Measurements from ENCODE around the gene ERF.
A peak's percentile ranks its signal among the peaks of the same experiment; 100 is the strongest.

The ERF gene

GRCh38 chr19:42290523-42291434 is 35.9 kb upstream of the ERF start:
- ATAC-seq = peak; percentile 75
- Mint-ChIP-seq H3K27me3 (no peaks in the 10 kb centered on the region), H3K4me1 (peaks cover 20% of the 10 kb centered on the region), H3K27ac (no peak overlapping the region), H3K4me3 (no peak overlapping the region), H3K9me3 (no peaks in the 10 kb centered on the region)
- DNase-seq = peak; percentile 61 to 64

- DNase-seq = no peak
- no peaks in the 10 kb centered on the region for H3K9me3 Mint-ChIP-seq
- no peak overlapping the region for H3K4me3 Mint-ChIP-seq
- H3K4me1 Mint-ChIP-seq = peaks cover 26% of the 10 kb centered on the region
- ATAC-seq = no peak
- no peak overlapping the region for H3K27ac Mint-ChIP-seq
- H3K27me3 Mint-ChIP-seq = no peaks in the 10 kb centered on the region
These were observed 35.2 kb upstream of the ERF start for GRCh38 chr19:42290136-42290522.

- DNase-seq (no peak), ATAC-seq (no peak)
- H3K27ac Mint-ChIP-seq = no peak overlapping the region
- no peaks in the 10 kb centered on the region for H3K27me3 Mint-ChIP-seq
- H3K4me3 Mint-ChIP-seq = no peak overlapping the region
- H3K9me3 Mint-ChIP-seq = no peaks in the 10 kb centered on the region
- H3K4me1 Mint-ChIP-seq = peaks cover 32% of the 10 kb centered on the region
These were observed 34.7 kb upstream of the ERF start for GRCh38 chr19:42289556-42290041.

- DNase-seq (no peak), ATAC-seq (no peak)
- Mint-ChIP-seq H3K4me1 (peaks cover 33% of the 10 kb centered on the region), H3K27me3 (no peaks in the 10 kb centered on the region), H3K4me3 (no peak overlapping the region), H3K27ac (no peak overlapping the region), H3K9me3 (no peaks in the 10 kb centered on the region)
These were observed 34.1 kb upstream of the ERF start for GRCh38 chr19:42288881-42289555.

GRCh38 chr19:42288387-42288786 is 33.5 kb upstream of the ERF start:
- Mint-ChIP-seq H3K4me1 (peaks cover 33% of the 10 kb centered on the region), H3K27ac (no peak overlapping the region), H3K9me3 (no peaks in the 10 kb centered on the region), H3K27me3 (no peaks in the 10 kb centered on the region), H3K4me3 (no peak overlapping the region)
- ATAC-seq (no peak), DNase-seq (no peak)

- H3K4me1 Mint-ChIP-seq = peaks cover 33% of the 10 kb centered on the region
- H3K27ac Mint-ChIP-seq = no peak overlapping the region
- ATAC-seq (no peak), DNase-seq (no peak)
- no peaks in the 10 kb centered on the region for H3K9me3 Mint-ChIP-seq
- no peak overlapping the region for H3K4me3 Mint-ChIP-seq
- no peaks in the 10 kb centered on the region for H3K27me3 Mint-ChIP-seq
These were observed 32.8 kb upstream of the ERF start for GRCh38 chr19:42287827-42288107.

GRCh38 chr19:42287017-42287826 is 32.3 kb upstream of the ERF start:
- DNase-seq (no peak), ATAC-seq (no peak)
- Mint-ChIP-seq H3K4me3 (no peak overlapping the region), H3K9me3 (no peaks in the 10 kb centered on the region), H3K27ac (no peak overlapping the region), H3K4me1 (peaks cover 33% of the 10 kb centered on the region), H3K27me3 (no peaks in the 10 kb centered on the region)

GRCh38 chr19:42286349-42287016 is 31.6 kb upstream of the ERF start:
- Mint-ChIP-seq H3K27me3 (no peaks in the 10 kb centered on the region), H3K9me3 (no peaks in the 10 kb centered on the region), H3K4me3 (no peak overlapping the region), H3K4me1 (peaks cover 28% of the 10 kb centered on the region), H3K27ac (peak overlapping the region in 1 of 2 donors; percentile 45)
- DNase-seq = no peak
- no peak for ATAC-seq

- Mint-ChIP-seq H3K27ac (peak overlapping the region; percentile 45 to 66), H3K4me3 (peak overlapping the region; percentile 84 to 90), H3K27me3 (no peaks in the 10 kb centered on the region), H3K4me1 (peaks cover 24% of the 10 kb centered on the region), H3K9me3 (no peaks in the 10 kb centered on the region)
- no peak for DNase-seq
- no peak for ATAC-seq
These were observed 31.0 kb upstream of the ERF start for GRCh38 chr19:42285988-42286348.

GRCh38 chr19:42285541-42285941 is 30.6 kb upstream of the ERF start:
- H3K4me1 Mint-ChIP-seq = peaks cover 24% of the 10 kb centered on the region
- H3K27me3 Mint-ChIP-seq = no peaks in the 10 kb centered on the region
- no peak for DNase-seq
- peak overlapping the region; percentile 84 to 90 for H3K4me3 Mint-ChIP-seq
- ATAC-seq = no peak
- no peaks in the 10 kb centered on the region for H3K9me3 Mint-ChIP-seq
- no peak overlapping the region for H3K27ac Mint-ChIP-seq

- peaks cover 25% of the 10 kb centered on the region for H3K4me1 Mint-ChIP-seq
- H3K9me3 Mint-ChIP-seq = no peaks in the 10 kb centered on the region
- peak overlapping the region; percentile 84 to 90 for H3K4me3 Mint-ChIP-seq
- ATAC-seq (no peak), DNase-seq (peak in 1 of 2 donors; percentile 28)
- H3K27me3 Mint-ChIP-seq = no peaks in the 10 kb centered on the region
- H3K27ac Mint-ChIP-seq = peak overlapping the region; percentile 84 to 87
These were observed 29.8 kb upstream of the ERF start for GRCh38 chr19:42284591-42285341.

GRCh38 chr19:42284066-42284501 is 29.2 kb upstream of the ERF start:
- no peaks in the 10 kb centered on the region for H3K27me3 Mint-ChIP-seq
- H3K4me3 Mint-ChIP-seq = no peak overlapping the region
- no peak overlapping the region for H3K27ac Mint-ChIP-seq
- no peaks in the 10 kb centered on the region for H3K9me3 Mint-ChIP-seq
- ATAC-seq (peak; percentile 25), DNase-seq (peak; percentile 81 to 83)
- peaks cover 32% of the 10 kb centered on the region for H3K4me1 Mint-ChIP-seq

- ATAC-seq (peak; percentile 73), DNase-seq (peak; percentile 93)
- peaks cover 36% of the 10 kb centered on the region for H3K4me1 Mint-ChIP-seq
- no peaks in the 10 kb centered on the region for H3K27me3 Mint-ChIP-seq
- H3K27ac Mint-ChIP-seq = no peak overlapping the region
- no peaks in the 10 kb centered on the region for H3K9me3 Mint-ChIP-seq
- H3K4me3 Mint-ChIP-seq = no peak overlapping the region
These were observed 28.5 kb upstream of the ERF start for GRCh38 chr19:42283188-42284065.

GRCh38 chr19:42282819-42283187 is 27.9 kb upstream of the ERF start:
- Mint-ChIP-seq H3K4me3 (peak overlapping the region in 1 of 2 donors; percentile 74), H3K27me3 (no peaks in the 10 kb centered on the region), H3K4me1 (peaks cover 40% of the 10 kb centered on the region), H3K27ac (no peak overlapping the region), H3K9me3 (no peaks in the 10 kb centered on the region)
- DNase-seq = no peak
- ATAC-seq = no peak

Data from stimulated activated naive CD8-positive, alpha-beta T cell treated with anti-CD3 and anti-CD28 coated beads, Interleukin-15, amount 100 ng/mL, for 72 hours (primary cell).